ENCODE data around the gene STAT5B.
"Not testable (repeated sequence)": the region's sequence is repeated elsewhere in the genome, so short reads cannot be mapped to it uniquely, and the experiment has no call there.

DNA sequence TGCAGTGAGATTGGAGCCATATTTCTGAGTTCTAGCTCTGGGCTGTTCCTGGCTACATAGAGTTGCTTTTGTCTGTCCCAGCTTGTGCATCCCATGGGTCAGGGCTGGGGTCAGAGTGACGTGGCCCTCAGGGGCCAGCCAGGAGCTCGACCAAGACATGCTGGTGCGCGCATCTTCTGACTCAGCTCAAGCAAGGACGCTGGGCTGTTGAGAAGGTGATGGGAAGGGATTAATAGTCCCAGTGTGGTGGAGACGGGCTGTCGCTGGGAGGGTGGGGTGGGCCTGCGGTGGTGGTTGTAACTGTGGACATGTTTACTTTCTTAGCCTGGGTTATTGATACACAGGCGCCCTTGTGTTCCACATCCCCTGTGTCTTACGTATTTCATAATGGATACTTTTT is 21.6 kb upstream of the STAT5B start:
- not testable (repeated sequence) for TF ChIP-seq POLR2AphosphoS5, CTCF, POLR2A (IDR thresholded peaks at IDR 0.05)

All from suprapubic skin (tissue), 4 donors.